ENCODE data around the gene C1orf50. TPM values are rescaled to one million over a fixed set of nuclear protein-coding genes. Genes with fewer than 3 reads are reported as not detected.

The C1orf50 gene
- total RNA-seq, 2 donors from 2014 or later: 2.0 to 2.1 TPM

- 92 to 93% methylated on average over 5 to 12 of the region's 12 CpGs for WGBS, 2 donors
- H3K27me3 ChIP-seq: no peaks in the 10 kb centered on the region
- no peak for TF ChIP-seq POLR2A (IDR thresholded peaks at IDR 0.05)
- no peak for TF ChIP-seq CTCF (IDR thresholded peaks at IDR 0.05)
- no peaks in the 10 kb centered on the region for H3K4me1 ChIP-seq
- no peaks in the 10 kb centered on the region for H3K9me3 ChIP-seq
- no peak overlapping the region for H3K4me3 ChIP-seq
- H3K36me3 ChIP-seq (replicated peaks in 1 of 2; ENCODE audit: insufficient read depth in 1 of 2, low read depth in 2 of 2): peaks cover 0 to 2% of the 10 kb centered on the region in 2 donors
- intact Hi-C loops (cut with DNase I): loop anchor here (10.0 kb wide), 2 partner anchors 172 to 602 kb away; no protein-coding TSS in a partner anchor
- DNase-seq (no peak), ATAC-seq (no peak)
- H3K27ac ChIP-seq: no peak overlapping the region
Observed at GRCh38 chr1:42746436-42747105, 20.5 kb upstream of the C1orf50 start.

GRCh38 chr1:42747125-42747524 lies 19.9 kb upstream of the C1orf50 start:
- intact Hi-C loops (cut with DNase I): loop anchor here (10.0 kb wide), 2 partner anchors 172 to 602 kb away; no protein-coding TSS in a partner anchor
- no peak overlapping the region for H3K27ac ChIP-seq
- TF ChIP-seq CTCF (IDR thresholded peaks at IDR 0.05) (peak; percentile 31 to 59 (median 54)), POLR2A (IDR thresholded peaks at IDR 0.05) (no peak)
- H3K9me3 ChIP-seq: no peaks in the 10 kb centered on the region
- DNase-seq (peak; percentile 44 to 60 (median 46)), ATAC-seq (no peak)
- no peak overlapping the region for H3K4me3 ChIP-seq
- no peaks in the 10 kb centered on the region for H3K4me1 ChIP-seq
- H3K27me3 ChIP-seq: no peaks in the 10 kb centered on the region
- peaks cover 0 to 7% of the 10 kb centered on the region in 2 donors for H3K36me3 ChIP-seq (replicated peaks in 1 of 2; ENCODE audit: insufficient read depth in 1 of 2, low read depth in 2 of 2)
- 45 to 59% methylated on average over 14 of the region's 14 CpGs for WGBS, 2 donors

- H3K4me1 ChIP-seq: no peaks in the 10 kb centered on the region
- TF ChIP-seq CTCF (IDR thresholded peaks at IDR 0.05): no peak
- TF ChIP-seq POLR2A (IDR thresholded peaks at IDR 0.05): no peak
- no peak overlapping the region for H3K4me3 ChIP-seq
- H3K9me3 ChIP-seq: no peaks in the 10 kb centered on the region
- ATAC-seq: no peak
- intact Hi-C loops (cut with DNase I): loop anchor here (10.0 kb wide), 2 partner anchors 173 to 603 kb away; no protein-coding TSS in a partner anchor
- peaks cover 0 to 7% of the 10 kb centered on the region in 2 donors for H3K36me3 ChIP-seq (replicated peaks in 1 of 2; ENCODE audit: insufficient read depth in 1 of 2, low read depth in 2 of 2)
- H3K27ac ChIP-seq: no peak overlapping the region
- no peak for DNase-seq
- no peaks in the 10 kb centered on the region for H3K27me3 ChIP-seq
- WGBS, 2 donors: 72 to 81% methylated on average over 4 to 10 of the region's 10 CpGs
Observed at GRCh38 chr1:42748021-42748420, 19.0 kb upstream of the C1orf50 start.

GRCh38 chr1:42748461-42749410 lies 18.3 kb upstream of the C1orf50 start:
- no peak for DNase-seq
- no peak for ATAC-seq
- 79 to 88% methylated on average over 14 of the region's 14 CpGs for WGBS, 2 donors

More at GRCh38 chr1:42748461-42749410, 18.3 kb upstream of the C1orf50 start:
- Histone ChIP-seq H3K4me3 (no peak overlapping the region), H3K36me3 (replicated peaks in 1 of 2; ENCODE audit: insufficient read depth in 1 of 2, low read depth in 2 of 2) (peaks cover 0 to 7% of the 10 kb centered on the region in 2 donors), H3K27ac (no peak overlapping the region), H3K9me3 (no peaks in the 10 kb centered on the region), H3K4me1 (no peaks in the 10 kb centered on the region), H3K27me3 (no peaks in the 10 kb centered on the region)
- intact Hi-C loops (cut with DNase I): loop anchor here (10.0 kb wide), 2 partner anchors 174 to 604 kb away; no protein-coding TSS in a partner anchor
- TF ChIP-seq POLR2A (IDR thresholded peaks at IDR 0.05) (no peak), CTCF (IDR thresholded peaks at IDR 0.05) (no peak)

Measured in body of pancreas (tissue), 4 donors.